T47D (cell line): Measurements from ENCODE around the gene FNIP2.
"Not testable (repeated sequence)": the region's sequence is repeated elsewhere in the genome, so short reads cannot be mapped to it uniquely, and the experiment has no call there.

Experiments
- DNase-seq, 2 experiments: peaks; one replicate each; pipeline versions ENCODE4 v3.0.0 to v3.0.0-alpha.2; 2011 to 2012; ENCODE audit warnings: low read depth in 1 of 2, low spot score in 1 of 2
- JUND ChIP-seq: IDR thresholded peaks from 2 replicates; pipeline ENCODE4 v1.6.1; 2012; ENCODE audit warnings: low read depth
- in situ Hi-C: cut with HindIII; loops from 2 replicates; pipeline ENCODE4 v1.10.0; 2016; ENCODE audit warnings: low sequenced_read_pairs, low pct_unique_long_range_greater_than_20kb

Gene FNIP2

GRCh38 chr4:158826882-158827281, 58.1 kb downstream of the FNIP2 start:
- DNase-seq = peak in 1 of 2 experiments; percentile 50
- in situ Hi-C loops = no loop called here
- TF ChIP-seq JUND = no peak

GRCh38 chr4:158827543-158827981, 58.7 kb downstream of the FNIP2 start:
- in situ Hi-C loops = no loop called here
- no peak for TF ChIP-seq JUND
- DNase-seq = no peak

GRCh38 chr4:158828151-158828550, 59.3 kb downstream of the FNIP2 start:
- DNase-seq, in situ Hi-C loops: not testable (repeated sequence)

GRCh38 chr4:158829254-158829653, 60.4 kb downstream of the FNIP2 start:
- in situ Hi-C loops = no loop called here
- no peak for DNase-seq

GRCh38 chr4:158833602-158834001, 64.8 kb downstream of the FNIP2 start:
- in situ Hi-C loops = no loop called here
- no peak for DNase-seq
- no peak for TF ChIP-seq JUND

More at GRCh38 chr4:158829254-158829653, 60.4 kb downstream of the FNIP2 start:
- TF ChIP-seq JUND = no peak

GRCh38 chr4:158835226-158836001, 66.6 kb downstream of the FNIP2 start:
- in situ Hi-C loops = no loop called here
- no peak for DNase-seq
- TF ChIP-seq JUND = no peak

GRCh38 chr4:158836002-158836369, 67.2 kb downstream of the FNIP2 start:
- DNase-seq = no peak
- no peak for TF ChIP-seq JUND
- in situ Hi-C loops = no loop called here

GRCh38 chr4:158836828-158837449, 68.1 kb downstream of the FNIP2 start:
- TF ChIP-seq JUND = no peak
- no peak for DNase-seq
- in situ Hi-C loops = no loop called here

- in situ Hi-C loops = no loop called here
These were observed 68.8 kb downstream of the FNIP2 start for GRCh38 chr4:158837527-158838141.

GRCh38 chr4:158840131-158840530, 71.3 kb downstream of the FNIP2 start:
- DNase-seq = no peak
- no peak for TF ChIP-seq JUND
- in situ Hi-C loops = no loop called here

More at GRCh38 chr4:158837527-158838141, 68.8 kb downstream of the FNIP2 start:
- no peak for DNase-seq
- TF ChIP-seq JUND = no peak

- TF ChIP-seq JUND = no peak
- DNase-seq = no peak
- in situ Hi-C loops = no loop called here
These were observed 72.7 kb downstream of the FNIP2 start for GRCh38 chr4:158841540-158841939.

GRCh38 chr4:158845311-158846041, 76.7 kb downstream of the FNIP2 start:
- no peak for DNase-seq
- no peak for TF ChIP-seq JUND
- in situ Hi-C loops = no loop called here
